ENCODE data around the gene NCBP2.
"Not testable (repeated sequence)": the region's sequence is repeated elsewhere in the genome, so short reads cannot be mapped to it uniquely, and the experiment has no call there.

The NCBP2 gene

DNA sequence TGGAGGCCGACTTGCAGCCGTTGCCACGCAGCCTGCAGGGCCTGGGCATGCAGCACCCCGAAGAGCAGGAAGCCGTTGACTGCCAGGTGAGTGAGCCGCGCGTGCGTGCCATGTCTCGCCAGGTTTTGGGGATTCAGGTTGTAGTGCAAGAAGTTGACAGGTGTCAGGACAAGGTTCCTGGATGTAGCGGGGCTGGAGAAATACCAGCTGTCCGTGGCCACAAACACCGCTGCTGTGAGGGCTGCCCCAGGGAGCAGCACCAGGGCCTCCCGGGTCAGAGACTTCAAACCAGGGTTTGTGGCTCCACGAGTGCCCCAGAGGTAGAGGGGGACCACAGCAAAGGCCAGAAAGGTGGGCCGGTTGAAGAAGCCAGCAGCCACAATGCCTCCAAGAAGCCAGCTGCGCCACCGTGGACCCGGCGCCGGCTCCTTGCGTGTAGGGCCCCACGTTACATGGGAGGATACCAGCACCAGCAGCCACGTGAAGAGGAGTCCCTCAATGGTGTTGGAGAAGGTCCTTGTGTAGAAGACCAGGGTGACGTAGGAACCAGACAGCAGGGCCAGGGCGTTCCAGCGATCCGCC, 5.6 kb upstream of the NCBP2 start:
- in situ Hi-C loops (cut with HindIII; ENCODE audit: low pct_ligation_motif_present, low pct_unique_long_range_greater_than_20kb, low sequenced_read_pairs): no loop called here
- DNase-seq: no peak

DNA sequence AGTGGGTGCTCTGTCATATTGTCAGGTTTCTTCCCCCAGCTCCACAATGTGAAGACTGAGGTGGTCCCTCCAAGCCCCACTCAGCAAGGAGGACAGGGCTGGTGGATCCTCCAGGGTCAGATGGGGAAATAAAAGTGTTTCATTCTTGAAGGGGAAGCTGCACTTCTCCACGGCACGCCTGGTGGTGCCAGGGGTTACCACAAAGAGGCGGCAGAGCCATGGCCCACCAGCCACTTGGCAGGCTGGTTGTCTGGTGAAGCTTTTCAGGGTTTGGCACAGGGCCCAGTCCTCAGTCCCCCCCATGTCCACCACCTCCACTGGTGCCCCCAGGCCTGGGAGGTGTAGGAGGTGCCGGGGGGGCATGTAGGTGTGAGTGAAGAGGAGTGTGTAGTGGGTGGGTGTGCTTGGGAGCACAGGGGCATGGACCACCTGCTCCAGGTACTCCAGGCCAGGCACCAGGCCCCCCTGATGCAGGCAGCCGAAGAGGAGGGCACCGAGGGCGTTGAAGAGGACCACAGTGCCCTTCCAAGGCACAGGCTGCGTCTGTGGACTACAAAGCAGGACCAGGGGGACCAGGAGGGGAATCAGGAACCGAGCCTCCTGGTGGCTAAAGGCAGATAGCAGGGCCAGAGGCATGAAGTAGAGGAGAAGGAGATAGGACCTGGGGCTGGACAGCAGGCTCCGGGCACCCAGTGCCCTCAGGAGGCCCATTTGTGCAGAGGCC, 5.0 kb upstream of the NCBP2 start:
- in situ Hi-C loops (cut with HindIII; ENCODE audit: low pct_ligation_motif_present, low pct_unique_long_range_greater_than_20kb, low sequenced_read_pairs): no loop called here

GRCh38 chr3:196944037-196944790, 1.9 kb upstream of the NCBP2 start:
- DNase-seq; in situ Hi-C loops (cut with HindIII; ENCODE audit: low pct_ligation_motif_present, low pct_unique_long_range_greater_than_20kb, low sequenced_read_pairs): not testable (repeated sequence)

More for the DNA sequence above, 5.0 kb upstream of the NCBP2 start:
- DNase-seq: no peak

- no peak for DNase-seq
- in situ Hi-C loops (cut with HindIII; ENCODE audit: low pct_ligation_motif_present, low pct_unique_long_range_greater_than_20kb, low sequenced_read_pairs): no loop called here
Measured at GRCh38 chr3:196942915-196943277, 568 bp upstream of the NCBP2 start.

DNA sequence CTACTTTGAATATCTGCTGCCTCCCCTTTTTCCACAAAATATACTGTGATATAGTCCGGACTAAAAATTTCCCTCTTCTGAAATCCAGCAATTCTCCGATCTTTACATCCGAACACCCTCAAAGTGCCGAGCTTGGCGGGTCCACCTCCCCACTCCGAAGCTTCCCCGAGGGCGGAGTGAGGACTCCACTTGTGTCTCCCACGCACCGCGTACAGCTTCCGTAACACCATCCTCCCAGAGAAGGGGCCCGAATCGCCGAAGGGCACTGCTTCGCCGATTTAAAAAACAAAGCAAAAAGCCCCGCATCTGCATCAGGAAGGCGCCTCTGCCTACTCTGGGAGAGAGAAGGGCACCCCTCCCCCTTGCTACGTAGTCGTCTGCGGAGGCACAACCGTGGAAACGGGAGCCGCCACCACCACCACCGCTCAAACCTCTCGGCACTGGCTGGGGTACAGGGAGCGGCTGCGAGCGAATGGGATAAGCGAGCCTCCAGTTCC, 551 bp downstream of the NCBP2 start:
- in situ Hi-C loops (cut with HindIII; ENCODE audit: low pct_ligation_motif_present, low pct_unique_long_range_greater_than_20kb, low sequenced_read_pairs): no loop called here
- peak; percentile 50 for DNase-seq

DNA sequence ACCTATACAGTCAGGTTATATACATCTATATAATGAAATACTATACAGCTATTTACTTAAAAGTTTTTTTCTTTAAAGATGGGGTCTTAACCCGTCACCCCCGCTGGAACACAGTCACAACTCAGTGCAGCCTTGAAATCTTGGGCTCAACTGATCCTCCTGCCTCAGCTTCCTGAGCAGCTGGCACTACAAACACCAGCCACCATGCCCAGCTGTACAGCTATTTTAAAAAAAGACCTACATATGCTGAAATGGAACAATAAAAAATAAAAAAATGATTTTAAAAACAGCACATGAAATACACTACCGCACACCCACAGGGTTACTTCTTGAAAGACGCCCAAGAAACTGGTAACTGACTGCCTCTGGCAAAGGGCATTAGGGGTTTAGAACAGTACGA, 3.8 kb downstream of the NCBP2 start:
- in situ Hi-C loops (cut with HindIII; ENCODE audit: low pct_ligation_motif_present, low pct_unique_long_range_greater_than_20kb, low sequenced_read_pairs): no loop called here
- no peak for DNase-seq

- in situ Hi-C loops (cut with HindIII; ENCODE audit: low pct_ligation_motif_present, low pct_unique_long_range_greater_than_20kb, low sequenced_read_pairs): no loop called here
- DNase-seq: no peak
Measured at GRCh38 chr3:196938124-196938523, 4.2 kb downstream of the NCBP2 start.

GRCh38 chr3:196936288-196936687, 6.0 kb downstream of the NCBP2 start:
- in situ Hi-C loops (cut with HindIII; ENCODE audit: low pct_ligation_motif_present, low pct_unique_long_range_greater_than_20kb, low sequenced_read_pairs): no loop called here

DNA sequence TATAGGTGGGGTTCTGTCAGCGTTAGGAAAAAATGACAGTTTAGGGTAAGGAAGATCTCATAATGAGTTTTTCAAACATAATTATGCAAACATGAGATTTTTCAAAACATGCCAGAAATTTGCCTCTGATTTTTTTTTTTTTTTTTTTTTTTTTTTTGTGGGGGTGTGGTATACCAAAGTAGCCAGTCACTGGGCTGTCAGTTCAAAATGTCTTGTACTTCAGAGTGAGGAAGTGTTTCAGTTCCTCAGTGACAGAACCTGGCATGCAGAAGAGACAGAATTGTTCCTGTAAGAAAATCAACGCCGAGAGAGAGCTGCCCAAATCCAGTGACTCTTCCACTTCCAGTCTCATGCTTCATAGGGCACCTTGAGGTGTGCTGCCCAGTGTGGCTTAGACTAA, 9.7 kb downstream of the NCBP2 start:
- DNase-seq: no peak
- in situ Hi-C loops (cut with HindIII; ENCODE audit: low pct_ligation_motif_present, low pct_unique_long_range_greater_than_20kb, low sequenced_read_pairs): no loop called here

More at GRCh38 chr3:196936288-196936687, 6.0 kb downstream of the NCBP2 start:
- DNase-seq: no peak

DNA sequence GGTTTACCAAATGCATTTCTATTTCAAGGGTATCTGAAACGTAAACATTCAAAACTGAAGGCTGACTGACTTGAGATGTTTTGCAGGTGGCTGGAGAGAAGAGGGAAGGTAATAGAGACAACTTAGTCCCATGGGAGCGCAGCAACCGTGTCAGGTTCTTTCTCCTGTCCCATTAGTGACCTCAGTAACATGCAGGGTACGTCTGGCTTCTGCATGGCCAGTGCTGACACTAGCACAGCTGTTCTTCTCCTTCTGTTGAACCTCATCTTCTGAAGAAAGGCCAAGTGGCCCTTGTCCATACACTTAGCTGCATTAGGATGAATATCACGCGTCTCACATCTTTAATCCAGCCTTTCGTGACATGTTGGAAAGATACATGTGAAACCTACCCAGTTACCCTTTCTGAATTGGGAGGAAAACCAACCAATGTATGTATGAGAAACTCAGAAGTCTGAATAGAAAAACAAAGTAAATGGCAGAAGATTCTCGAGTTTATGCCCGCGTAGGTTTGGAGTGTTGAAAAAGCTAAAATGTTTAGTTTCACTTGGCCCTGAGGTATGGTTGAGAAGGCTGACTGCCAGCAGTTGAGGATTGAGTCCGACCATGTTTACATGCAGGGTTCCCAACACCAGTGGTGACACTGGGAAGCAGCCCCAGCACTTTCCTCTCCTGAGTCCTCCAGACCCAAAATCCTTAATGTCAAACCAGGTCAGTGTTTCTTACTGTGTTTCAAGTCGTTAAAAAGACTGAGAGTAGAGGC, 10.3 kb downstream of the NCBP2 start:
- in situ Hi-C loops (cut with HindIII; ENCODE audit: low pct_ligation_motif_present, low pct_unique_long_range_greater_than_20kb, low sequenced_read_pairs): no loop called here

DNA sequence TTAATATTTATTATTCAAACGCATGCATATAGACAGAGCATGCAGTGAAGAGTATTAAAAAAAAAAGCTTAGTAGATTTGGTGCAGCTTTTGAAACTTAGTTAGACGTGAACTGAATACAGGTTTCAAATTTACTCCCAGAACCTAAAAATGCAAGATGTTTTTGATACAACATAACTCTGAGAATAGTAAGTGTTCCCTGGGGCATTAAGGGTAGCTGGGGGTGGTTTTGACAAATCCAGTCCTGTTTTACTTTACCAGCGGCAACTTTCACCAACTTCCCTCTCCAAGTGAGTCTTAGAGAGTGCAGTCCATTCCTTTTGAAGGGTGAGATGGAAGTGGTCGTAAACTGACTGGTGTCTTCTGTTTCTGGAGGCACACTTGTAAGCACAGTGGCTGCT, 11.2 kb downstream of the NCBP2 start:
- no peak for DNase-seq
- in situ Hi-C loops (cut with HindIII; ENCODE audit: low pct_ligation_motif_present, low pct_unique_long_range_greater_than_20kb, low sequenced_read_pairs): no loop called here

More for the DNA sequence above, 10.3 kb downstream of the NCBP2 start:
- no peak for DNase-seq

DNA sequence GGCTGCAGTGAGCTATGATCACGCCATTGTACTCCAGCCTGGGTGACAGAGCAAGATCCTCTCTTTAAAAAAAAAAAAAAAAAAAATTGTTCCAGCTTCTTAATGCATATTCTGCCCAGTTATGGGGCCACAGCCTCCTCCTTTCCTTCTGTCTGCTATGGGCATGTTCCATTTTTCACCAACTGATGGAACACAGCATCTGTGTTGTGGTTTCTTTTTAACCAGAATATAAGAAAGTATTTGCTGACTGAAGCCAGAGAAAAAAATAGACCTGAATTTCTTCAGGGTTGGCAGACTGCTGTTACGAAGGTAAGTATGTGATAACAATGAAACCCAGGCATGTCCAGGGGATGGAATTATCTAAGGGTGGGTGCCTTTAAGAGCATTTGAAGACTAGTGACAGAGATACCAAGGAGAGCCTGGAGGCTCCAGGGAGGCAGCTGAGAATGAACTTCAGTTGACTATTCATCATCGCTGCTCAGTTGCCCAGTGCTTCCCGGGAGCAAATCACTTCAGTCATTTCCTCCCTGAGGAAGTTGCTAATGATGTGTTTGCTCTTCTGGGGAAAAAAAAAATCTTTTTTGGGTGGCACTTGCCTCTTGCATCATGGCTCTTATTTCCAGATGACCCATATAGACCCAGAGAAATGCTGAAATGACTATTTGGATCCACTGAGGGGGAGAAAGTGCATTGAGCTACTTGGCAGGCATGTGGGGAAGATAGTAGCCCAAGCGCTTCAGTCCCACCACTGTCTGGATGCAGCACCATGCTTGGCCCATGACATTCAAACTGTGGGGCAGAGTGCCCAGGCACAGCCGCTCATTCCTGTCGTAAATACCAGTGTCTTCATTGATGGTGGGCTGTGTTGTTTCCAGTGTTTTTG, 14.5 kb downstream of the NCBP2 start:
- in situ Hi-C loops (cut with HindIII; ENCODE audit: low pct_ligation_motif_present, low pct_unique_long_range_greater_than_20kb, low sequenced_read_pairs): no loop called here
- DNase-seq: no peak

DNA sequence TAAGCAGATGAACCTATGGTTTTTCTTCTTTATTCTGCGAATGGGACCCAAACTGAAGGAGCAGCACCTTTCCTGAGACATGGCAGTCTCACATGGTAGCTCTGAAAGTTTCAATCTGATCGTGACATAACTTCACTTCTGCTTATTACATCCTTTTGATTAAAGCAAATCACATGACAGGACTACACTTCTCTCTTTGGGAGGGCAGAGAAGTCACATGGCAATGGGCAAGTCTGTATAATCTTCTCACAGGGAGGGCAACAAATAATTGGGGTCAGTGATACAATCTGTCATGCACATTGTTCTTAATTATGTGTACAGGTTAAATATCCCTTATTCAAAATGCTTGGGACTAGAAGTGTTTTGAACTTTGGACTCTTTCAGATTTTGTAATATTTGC, 21.6 kb downstream of the NCBP2 start:
- in situ Hi-C loops (cut with HindIII; ENCODE audit: low pct_ligation_motif_present, low pct_unique_long_range_greater_than_20kb, low sequenced_read_pairs): no loop called here
- DNase-seq: no peak

DNA sequence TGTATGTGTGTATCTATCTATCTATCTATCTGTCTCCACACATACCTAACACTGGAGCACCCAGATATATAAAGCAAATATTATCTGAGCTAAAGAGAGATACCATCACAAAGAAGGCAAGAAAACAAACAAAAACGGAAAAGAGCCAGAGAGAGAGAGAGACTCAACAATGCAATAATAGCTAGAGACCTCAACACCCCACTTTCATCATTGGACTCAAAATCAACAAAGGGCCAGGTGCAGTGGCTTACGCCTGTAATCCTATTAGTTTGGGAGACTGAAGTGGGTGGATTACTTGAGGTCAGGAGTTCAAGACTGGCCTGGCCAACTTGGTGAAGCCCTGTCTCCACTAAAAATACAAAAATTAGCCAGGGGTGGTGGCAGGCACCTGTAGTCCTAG, 23.4 kb downstream of the NCBP2 start:
- no peak for DNase-seq
- in situ Hi-C loops (cut with HindIII; ENCODE audit: low pct_ligation_motif_present, low pct_unique_long_range_greater_than_20kb, low sequenced_read_pairs): no loop called here

GRCh38 chr3:196916995-196917394, 25.3 kb downstream of the NCBP2 start:
- no peak for DNase-seq
- in situ Hi-C loops (cut with HindIII; ENCODE audit: low pct_ligation_motif_present, low pct_unique_long_range_greater_than_20kb, low sequenced_read_pairs): no loop called here

DNA sequence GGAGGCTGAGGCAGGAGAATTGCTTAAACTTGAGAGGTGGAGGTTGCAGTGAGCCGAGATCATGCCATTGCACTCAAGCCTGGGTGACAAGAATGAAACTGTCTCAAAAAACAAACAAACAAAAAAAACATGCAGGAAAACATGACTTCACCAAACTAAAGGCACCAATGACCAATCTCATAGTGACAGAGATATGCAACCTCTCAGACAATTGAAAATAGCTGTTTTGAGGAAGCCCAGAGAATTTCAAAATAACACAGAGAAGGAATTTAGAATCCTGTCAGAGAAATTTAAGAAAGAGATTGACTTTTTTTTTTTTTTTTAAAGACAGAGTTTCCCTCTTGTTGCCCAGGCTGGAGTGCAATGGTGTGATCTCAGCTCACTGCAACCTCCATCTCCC, 26.1 kb downstream of the NCBP2 start:
- in situ Hi-C loops (cut with HindIII; ENCODE audit: low pct_ligation_motif_present, low pct_unique_long_range_greater_than_20kb, low sequenced_read_pairs): no loop called here
- DNase-seq: no peak

DNA sequence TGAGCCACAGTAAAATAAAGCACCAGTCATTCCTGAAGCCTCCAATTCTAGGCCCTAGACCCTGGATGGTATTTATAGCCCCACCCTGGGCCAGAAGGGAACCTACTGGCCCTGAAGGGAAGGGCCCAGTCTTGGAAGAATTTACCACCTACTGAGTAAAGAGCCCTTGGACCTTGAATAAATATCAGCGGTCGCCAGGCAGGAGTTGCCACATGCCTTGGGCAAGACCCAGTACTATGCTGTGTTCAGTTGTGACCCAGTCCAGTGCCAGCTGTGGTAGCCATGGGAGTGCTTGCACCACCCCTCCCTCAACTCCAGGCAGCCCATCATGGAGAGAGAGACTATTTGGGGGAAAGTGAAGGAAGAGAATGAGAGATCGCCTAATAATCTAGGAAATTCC, 27.0 kb downstream of the NCBP2 start:
- DNase-seq: no peak
- in situ Hi-C loops (cut with HindIII; ENCODE audit: low pct_ligation_motif_present, low pct_unique_long_range_greater_than_20kb, low sequenced_read_pairs): no loop called here

GRCh38 chr3:196914866-196915265, 27.5 kb downstream of the NCBP2 start:
- in situ Hi-C loops (cut with HindIII; ENCODE audit: low pct_ligation_motif_present, low pct_unique_long_range_greater_than_20kb, low sequenced_read_pairs): no loop called here
- DNase-seq: no peak
